GM12801 (cell line): ENCODE results near the gene RHBDL3.

Source experiments
- TF ChIP-seq, protein P1 (sequence below): IDR thresholded peaks from one replicate; pipeline ENCODE4 v1.5.1; 2011; ENCODE audit warnings: control low read depth; ENCODE audit not compliant: insufficient read length; ENCODE audit errors: extremely low read depth

RHBDL3 gene

DNA sequence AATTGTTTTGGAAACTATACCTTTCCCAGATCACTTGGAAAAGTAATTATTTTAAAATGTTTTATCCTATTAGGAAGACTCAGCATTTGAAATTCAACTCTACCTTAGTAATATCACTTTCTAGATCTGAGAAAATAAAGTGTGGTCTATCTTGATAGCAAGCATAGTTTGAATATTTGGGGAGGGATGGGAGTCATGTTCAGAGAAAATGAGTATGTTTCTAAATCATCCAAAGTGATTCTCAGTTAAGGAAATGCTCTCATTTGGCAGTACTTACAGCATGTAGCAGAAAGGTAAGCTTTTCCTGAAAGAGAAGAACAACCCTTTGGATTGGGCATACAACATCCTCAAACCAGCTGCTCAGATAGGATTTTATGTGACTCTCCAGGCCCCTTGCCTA is 69.4 kb downstream of the RHBDL3 start:
- TF ChIP-seq, protein P1, sequence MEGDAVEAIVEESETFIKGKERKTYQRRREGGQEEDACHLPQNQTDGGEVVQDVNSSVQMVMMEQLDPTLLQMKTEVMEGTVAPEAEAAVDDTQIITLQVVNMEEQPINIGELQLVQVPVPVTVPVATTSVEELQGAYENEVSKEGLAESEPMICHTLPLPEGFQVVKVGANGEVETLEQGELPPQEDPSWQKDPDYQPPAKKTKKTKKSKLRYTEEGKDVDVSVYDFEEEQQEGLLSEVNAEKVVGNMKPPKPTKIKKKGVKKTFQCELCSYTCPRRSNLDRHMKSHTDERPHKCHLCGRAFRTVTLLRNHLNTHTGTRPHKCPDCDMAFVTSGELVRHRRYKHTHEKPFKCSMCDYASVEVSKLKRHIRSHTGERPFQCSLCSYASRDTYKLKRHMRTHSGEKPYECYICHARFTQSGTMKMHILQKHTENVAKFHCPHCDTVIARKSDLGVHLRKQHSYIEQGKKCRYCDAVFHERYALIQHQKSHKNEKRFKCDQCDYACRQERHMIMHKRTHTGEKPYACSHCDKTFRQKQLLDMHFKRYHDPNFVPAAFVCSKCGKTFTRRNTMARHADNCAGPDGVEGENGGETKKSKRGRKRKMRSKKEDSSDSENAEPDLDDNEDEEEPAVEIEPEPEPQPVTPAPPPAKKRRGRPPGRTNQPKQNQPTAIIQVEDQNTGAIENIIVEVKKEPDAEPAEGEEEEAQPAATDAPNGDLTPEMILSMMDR = no peak

DNA sequence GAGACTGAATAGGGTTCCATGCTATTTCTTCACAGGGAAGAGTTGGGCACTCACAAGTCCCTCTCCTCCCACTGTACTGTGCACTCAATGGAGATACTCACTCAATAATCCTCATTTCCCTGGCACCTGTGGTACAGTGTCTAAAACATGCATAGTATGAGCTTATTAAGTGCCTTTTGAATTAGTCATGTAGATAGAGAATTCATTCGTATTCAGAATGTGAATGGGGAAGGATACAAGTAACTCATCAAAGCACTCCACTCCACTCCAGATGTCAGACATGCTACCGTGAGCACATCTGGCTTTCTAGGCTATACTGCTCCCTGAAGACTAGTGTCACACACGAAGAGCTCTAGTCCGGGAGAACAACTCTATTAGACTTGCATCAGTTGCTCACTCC is 70.1 kb downstream of the RHBDL3 start:
- TF ChIP-seq, protein P1 = no peak

DNA sequence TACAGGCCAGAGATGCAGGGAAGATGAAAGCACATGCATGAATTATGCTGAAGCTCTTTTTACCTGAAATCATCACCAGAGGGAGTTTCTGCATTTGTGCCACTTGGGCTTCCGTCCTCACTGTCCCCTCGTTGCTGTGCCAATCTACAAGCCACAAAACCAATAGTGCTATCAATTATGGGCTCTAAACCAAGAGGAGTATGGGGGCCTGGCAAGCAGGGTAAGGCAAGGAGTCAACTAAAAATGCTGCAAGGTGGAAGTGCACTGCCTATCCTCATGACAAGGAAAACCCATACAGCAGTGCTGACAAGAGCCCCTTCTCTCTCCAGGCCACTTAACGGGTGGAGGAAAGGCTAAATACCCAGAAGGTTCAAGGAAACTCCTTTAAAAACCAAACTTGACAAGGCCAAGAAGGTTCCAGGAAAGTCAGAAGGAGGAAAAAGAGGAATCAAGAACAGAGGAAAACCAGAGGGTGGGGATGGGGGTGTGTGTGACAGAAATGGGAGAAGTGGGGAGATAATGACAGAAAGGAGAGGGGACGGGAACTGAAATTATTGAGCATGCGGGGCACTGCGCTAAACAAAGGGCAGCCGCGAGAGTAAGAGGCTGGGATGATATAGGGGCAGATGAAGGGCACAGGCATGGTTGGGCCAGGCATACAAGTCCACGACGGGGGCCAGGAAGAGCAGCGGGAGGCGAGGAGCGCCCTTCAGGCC is 75.7 kb downstream of the RHBDL3 start:
- TF ChIP-seq, protein P1 = no peak

GRCh38 chr17:32341857-32342602 is 76.4 kb downstream of the RHBDL3 start, which contains the start of gene C17orf75:
C17orf75 (minus strand) TSS chr17:32342173; CDS start chr17:32342139, 34 bp downstream.
- TF ChIP-seq, protein P1 = no peak

GRCh38 chr17:32342603-32343325 is 77.1 kb downstream of the RHBDL3 start:
- TF ChIP-seq, protein P1 = no peak

GRCh38 chr17:32345951-32346600 is 80.4 kb downstream of the RHBDL3 start:
- TF ChIP-seq, protein P1 = no peak

DNA sequence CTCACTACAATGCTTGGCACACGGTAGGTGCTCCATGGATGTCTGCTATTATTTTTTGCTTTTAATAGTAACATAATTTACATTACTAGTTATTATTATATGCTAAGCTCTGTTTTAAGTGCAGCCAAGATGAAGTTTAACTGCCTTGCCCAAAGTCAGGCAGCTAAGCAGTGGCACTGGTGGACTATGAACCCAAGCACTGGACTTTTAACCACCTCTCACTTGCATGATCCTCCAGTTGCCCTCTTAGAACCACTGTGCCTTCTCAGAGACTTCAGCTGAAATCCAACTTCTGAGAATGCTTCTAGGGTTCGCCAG is 82.8 kb downstream of the RHBDL3 start:
- TF ChIP-seq, protein P1 = no peak
